ENCODE data around the gene RNFT2.

GRCh38 chr12:116818948-116819832, 81.1 kb downstream of the RNFT2 start:
- TF ChIP-seq CTCF (conservative IDR thresholded peaks at IDR 0.05), result no peak
- TF ChIP-seq ZFX (IDR thresholded peaks at IDR 0.05), result peak; percentile 73; the same call in 1 of the 2 replicates
